Liver (tissue), 3 donors: ENCODE measurements around the gene LLPH.

ENCODE experiments used
- GABPA ChIP-seq, 2 donors: IDR thresholded peaks in 1 of 2; conservative IDR thresholded peaks in 1 of 2; 2 replicates each; pipeline ENCODE4 v1.6.1; 2016; ENCODE audit warnings: antibody characterized with exemption in 2 of 2, mild to moderate bottlenecking in 1 of 2, moderate library complexity in 1 of 2
- JUND ChIP-seq, 2 donors: IDR thresholded peaks; 2 replicates each; pipeline ENCODE4 v1.6.1; 2016; ENCODE audit warnings: antibody characterized with exemption in 2 of 2
- MAX ChIP-seq: IDR thresholded peaks from 2 replicates; pipeline ENCODE4 v1.6.1; 2016; ENCODE audit warnings: antibody characterized with exemption
- TAF1 ChIP-seq: conservative IDR thresholded peaks from 2 replicates; pipeline ENCODE4 v1.6.1; 2016; ENCODE audit warnings: antibody characterized with exemption, mild to moderate bottlenecking
- YY1 ChIP-seq: IDR thresholded peaks from 2 replicates; pipeline ENCODE4 v1.6.1; 2016; ENCODE audit warnings: antibody characterized with exemption, mild to moderate bottlenecking
- TF ChIP-seq, protein P1 (sequence below): fragments of 150-350 bp; IDR thresholded peaks from 2 replicates; pipeline ENCODE4 v1.5.1; 2017; ENCODE audit warnings: improper control_type of control experiment, low read depth, low read length; ENCODE audit not compliant: missing input control
- TF ChIP-seq, protein P2 (sequence below): IDR thresholded peaks from 2 replicates; pipeline ENCODE4 v1.6.1; 2016; ENCODE audit warnings: antibody characterized with exemption, mild to moderate bottlenecking
- donor health status: healthy.
- donor health status: healthy.

GRCh38 chr12:66132408-66132807 is 1.9 kb upstream of the LLPH start:
- TF ChIP-seq, protein P1, sequence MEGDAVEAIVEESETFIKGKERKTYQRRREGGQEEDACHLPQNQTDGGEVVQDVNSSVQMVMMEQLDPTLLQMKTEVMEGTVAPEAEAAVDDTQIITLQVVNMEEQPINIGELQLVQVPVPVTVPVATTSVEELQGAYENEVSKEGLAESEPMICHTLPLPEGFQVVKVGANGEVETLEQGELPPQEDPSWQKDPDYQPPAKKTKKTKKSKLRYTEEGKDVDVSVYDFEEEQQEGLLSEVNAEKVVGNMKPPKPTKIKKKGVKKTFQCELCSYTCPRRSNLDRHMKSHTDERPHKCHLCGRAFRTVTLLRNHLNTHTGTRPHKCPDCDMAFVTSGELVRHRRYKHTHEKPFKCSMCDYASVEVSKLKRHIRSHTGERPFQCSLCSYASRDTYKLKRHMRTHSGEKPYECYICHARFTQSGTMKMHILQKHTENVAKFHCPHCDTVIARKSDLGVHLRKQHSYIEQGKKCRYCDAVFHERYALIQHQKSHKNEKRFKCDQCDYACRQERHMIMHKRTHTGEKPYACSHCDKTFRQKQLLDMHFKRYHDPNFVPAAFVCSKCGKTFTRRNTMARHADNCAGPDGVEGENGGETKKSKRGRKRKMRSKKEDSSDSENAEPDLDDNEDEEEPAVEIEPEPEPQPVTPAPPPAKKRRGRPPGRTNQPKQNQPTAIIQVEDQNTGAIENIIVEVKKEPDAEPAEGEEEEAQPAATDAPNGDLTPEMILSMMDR, result no peak
- TF ChIP-seq, protein P2, sequence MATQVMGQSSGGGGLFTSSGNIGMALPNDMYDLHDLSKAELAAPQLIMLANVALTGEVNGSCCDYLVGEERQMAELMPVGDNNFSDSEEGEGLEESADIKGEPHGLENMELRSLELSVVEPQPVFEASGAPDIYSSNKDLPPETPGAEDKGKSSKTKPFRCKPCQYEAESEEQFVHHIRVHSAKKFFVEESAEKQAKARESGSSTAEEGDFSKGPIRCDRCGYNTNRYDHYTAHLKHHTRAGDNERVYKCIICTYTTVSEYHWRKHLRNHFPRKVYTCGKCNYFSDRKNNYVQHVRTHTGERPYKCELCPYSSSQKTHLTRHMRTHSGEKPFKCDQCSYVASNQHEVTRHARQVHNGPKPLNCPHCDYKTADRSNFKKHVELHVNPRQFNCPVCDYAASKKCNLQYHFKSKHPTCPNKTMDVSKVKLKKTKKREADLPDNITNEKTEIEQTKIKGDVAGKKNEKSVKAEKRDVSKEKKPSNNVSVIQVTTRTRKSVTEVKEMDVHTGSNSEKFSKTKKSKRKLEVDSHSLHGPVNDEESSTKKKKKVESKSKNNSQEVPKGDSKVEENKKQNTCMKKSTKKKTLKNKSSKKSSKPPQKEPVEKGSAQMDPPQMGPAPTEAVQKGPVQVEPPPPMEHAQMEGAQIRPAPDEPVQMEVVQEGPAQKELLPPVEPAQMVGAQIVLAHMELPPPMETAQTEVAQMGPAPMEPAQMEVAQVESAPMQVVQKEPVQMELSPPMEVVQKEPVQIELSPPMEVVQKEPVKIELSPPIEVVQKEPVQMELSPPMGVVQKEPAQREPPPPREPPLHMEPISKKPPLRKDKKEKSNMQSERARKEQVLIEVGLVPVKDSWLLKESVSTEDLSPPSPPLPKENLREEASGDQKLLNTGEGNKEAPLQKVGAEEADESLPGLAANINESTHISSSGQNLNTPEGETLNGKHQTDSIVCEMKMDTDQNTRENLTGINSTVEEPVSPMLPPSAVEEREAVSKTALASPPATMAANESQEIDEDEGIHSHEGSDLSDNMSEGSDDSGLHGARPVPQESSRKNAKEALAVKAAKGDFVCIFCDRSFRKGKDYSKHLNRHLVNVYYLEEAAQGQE, result no peak
- TF ChIP-seq MAX, result no peak
- TF ChIP-seq TAF1, result no peak
- TF ChIP-seq JUND (IDR thresholded peaks at IDR 0.05), result no peak
- TF ChIP-seq YY1, result no peak
- no peak for TF ChIP-seq GABPA (IDR thresholded peaks at IDR 0.05 in 1 of 2, conservative IDR thresholded peaks at IDR 0.05 in 1 of 2)
